Endothelial cell of umbilical vein (primary cell): ENCODE measurements around the gene ABCC5.

Experiments
- CTCF ChIP-seq, 2 donors: IDR thresholded peaks; 1 replicate in 1 of 2; 2 replicates in 1 of 2; pipeline ENCODE4 v1.5.1; 2011; ENCODE audit warnings: low read length in 2 of 2, mild to moderate bottlenecking in 2 of 2, moderate library complexity in 2 of 2, control low read depth in 1 of 2, inconsistent platforms in 1 of 2, low read depth in 1 of 2; ENCODE audit not compliant: insufficient read depth in 1 of 2; ENCODE audit errors: extremely low read depth in 1 of 2
- EZH2 ChIP-seq: IDR thresholded peaks from 2 replicates; pipeline ENCODE4 v1.6.1; 2012; ENCODE audit warnings: borderline replicate concordance, low read depth, mild to moderate bottlenecking, moderate library complexity, low read length, inconsistent platforms; ENCODE audit not compliant: severe bottlenecking
- FOS ChIP-seq: IDR thresholded peaks from 2 replicates; pipeline ENCODE4 v1.6.1; 2011; ENCODE audit warnings: mild to moderate bottlenecking, low read length, moderate library complexity, borderline replicate concordance; ENCODE audit not compliant: insufficient read depth
- GATA2 ChIP-seq: IDR thresholded peaks from 2 replicates; pipeline ENCODE4 v1.7.0; 2011; ENCODE audit warnings: low read depth, mild to moderate bottlenecking, moderate library complexity, mixed read lengths, low read length; ENCODE audit not compliant: insufficient read length, insufficient read depth
- JUN ChIP-seq: IDR thresholded peaks from 2 replicates; pipeline ENCODE4 v1.6.1; 2011; ENCODE audit warnings: borderline replicate concordance, low read depth; ENCODE audit not compliant: insufficient read length, insufficient read depth
- MAX ChIP-seq: IDR thresholded peaks from 2 replicates; pipeline ENCODE4 v1.6.1; 2011; ENCODE audit not compliant: insufficient read depth, insufficient read length
- MYC ChIP-seq: IDR thresholded peaks from one replicate; pipeline ENCODE4 v1.6.1; 2011; ENCODE audit warnings: mild to moderate bottlenecking, low read depth, low read length
- POLR2A ChIP-seq: IDR thresholded peaks from 2 replicates; pipeline ENCODE4 v1.6.1; 2012; ENCODE audit warnings: low read depth, mild to moderate bottlenecking, control low read depth, low read length
- POLR2AphosphoS5 ChIP-seq: IDR thresholded peaks from 2 replicates; pipeline ENCODE4 v1.6.1; 2012; ENCODE audit warnings: low read depth, mild to moderate bottlenecking, control low read depth, low read length, moderate library complexity; ENCODE audit not compliant: insufficient read depth

- TF ChIP-seq POLR2AphosphoS5: no peak
- no peak for TF ChIP-seq CTCF (IDR thresholded peaks at IDR 0.05; ENCODE audit: extremely low read depth in 1 of 2, insufficient read depth in 1 of 2, low read depth in 1 of 2, low read length in 2 of 2)
- TF ChIP-seq EZH2: no peak
- TF ChIP-seq POLR2A: no peak
- no peak for TF ChIP-seq GATA2
- TF ChIP-seq MAX: no peak
- no peak for TF ChIP-seq JUN
- TF ChIP-seq MYC: no peak
- TF ChIP-seq FOS: no peak
Observed at GRCh38 chr3:183896184-183896583, 121.5 kb downstream of the ABCC5 start.
